ENCODE measurements around the gene IFNL2.
"Not testable (repeated sequence)": the region's sequence is repeated elsewhere in the genome, so short reads cannot be mapped to it uniquely, and the experiment has no call there.

GRCh38 chr19:39268085-39268484 lies at the start of gene IFNL2:
- not testable (repeated sequence) for TF ChIP-seq CTCF, EP300 (IDR thresholded peaks at IDR 0.05)
